Measurements from ENCODE around the gene VPS26A. TPM values are rescaled to one million over a fixed set of nuclear protein-coding genes. Genes with fewer than 3 reads are reported as not detected.

Gene VPS26A
- total RNA-seq, 3 donors from 2014 or later (not counting 1 experiment from before 2014, with no cell fraction given): 62.6 to 86.4 (median 86.2) TPM

GRCh38 chr10:69107176-69107490 lies 16.8 kb upstream of the VPS26A start:
- Histone ChIP-seq H3K27ac (ENCODE audit: low read length) (no peak overlapping the region), H3K27me3 (ENCODE audit: control insufficient read depth, insufficient read depth, low read length) (no peaks in the 10 kb centered on the region), H3K4me1 (ENCODE audit: control insufficient read depth, insufficient read depth, low read length) (peaks cover 17% of the 10 kb centered on the region), H3K4me3 (ENCODE audit: low read length) (no peak overlapping the region), H3K9me3 (ENCODE audit: control insufficient read depth, insufficient read depth, low read length) (no peaks in the 10 kb centered on the region), H3K36me3 (ENCODE audit: control insufficient read depth, insufficient read depth, low read length) (peaks cover 24% of the 10 kb centered on the region)
- peaks cover 18% of the 10 kb centered on the region for H3K36me3 Mint-ChIP-seq
- H3K9me3 Mint-ChIP-seq: peaks cover 0 to 2% of the 10 kb centered on the region in 2 donors
- H3K27me3 Mint-ChIP-seq (ENCODE audit: low read depth in 2 of 2): no peaks in the 10 kb centered on the region
- ATAC-seq (peak in 2 of 3 donors; percentile 2 to 6), DNase-seq (no peak)
- peak overlapping the region; percentile 22 for H3K4me3 Mint-ChIP-seq
- peaks cover 41 to 52% of the 10 kb centered on the region in 2 donors for H3K4me1 Mint-ChIP-seq
- H3K27ac Mint-ChIP-seq: peak overlapping the region; percentile 73 to 95
- intact Hi-C loops (cut with micrococcal nuclease): no loop called here
- no peak for TF ChIP-seq CTCF (IDR thresholded peaks at IDR 0.05)

GRCh38 chr10:69107699-69108098 lies 16.3 kb upstream of the VPS26A start:
- H3K4me3 ChIP-seq (ENCODE audit: low read length): no peak overlapping the region
- peaks cover 35 to 46% of the 10 kb centered on the region in 2 donors for H3K4me1 Mint-ChIP-seq
- peaks cover 13% of the 10 kb centered on the region for H3K36me3 Mint-ChIP-seq
- peaks cover 11% of the 10 kb centered on the region for H3K4me1 ChIP-seq (ENCODE audit: control insufficient read depth, insufficient read depth, low read length)
- H3K9me3 ChIP-seq (ENCODE audit: control insufficient read depth, insufficient read depth, low read length): no peaks in the 10 kb centered on the region
- H3K36me3 ChIP-seq (ENCODE audit: control insufficient read depth, insufficient read depth, low read length): peaks cover 24% of the 10 kb centered on the region
- peak in 2 of 3 donors; percentile 10 to 31 for ATAC-seq
- H3K27ac Mint-ChIP-seq: peak overlapping the region; percentile 51 to 95
- intact Hi-C loops (cut with micrococcal nuclease): no loop called here
- DNase-seq: no peak
- 96% methylated on average over 2 of the region's 2 CpGs for WGBS (ENCODE audit: insufficient coverage)
- TF ChIP-seq CTCF (IDR thresholded peaks at IDR 0.05): no peak
- no peaks in the 10 kb centered on the region for H3K27me3 Mint-ChIP-seq (ENCODE audit: low read depth in 2 of 2)
- peak overlapping the region; percentile 66 for H3K4me3 Mint-ChIP-seq
- H3K27me3 ChIP-seq (ENCODE audit: control insufficient read depth, insufficient read depth, low read length): no peaks in the 10 kb centered on the region
- no peaks in the 10 kb centered on the region for H3K9me3 Mint-ChIP-seq
- no peak overlapping the region for H3K27ac ChIP-seq (ENCODE audit: low read length)

GRCh38 chr10:69119896-69120295 lies 4.1 kb upstream of the VPS26A start:
- ATAC-seq: no peak
- H3K27ac ChIP-seq (ENCODE audit: low read length): no peak overlapping the region
- no peak overlapping the region for H3K27ac Mint-ChIP-seq
- intact Hi-C loops (cut with micrococcal nuclease): loop anchor here (10.0 kb wide), 1 partner anchor 275 kb away; no protein-coding TSS in a partner anchor
- no peaks in the 10 kb centered on the region for H3K27me3 ChIP-seq (ENCODE audit: control insufficient read depth, insufficient read depth, low read length)
- H3K27me3 Mint-ChIP-seq (ENCODE audit: low read depth in 2 of 2): no peaks in the 10 kb centered on the region
- no peaks in the 10 kb centered on the region for H3K36me3 Mint-ChIP-seq
- WGBS (ENCODE audit: insufficient coverage): no CpG with 5 or more reads among the region's 1 CpG
- TF ChIP-seq CTCF (IDR thresholded peaks at IDR 0.05): no peak
- H3K36me3 ChIP-seq (ENCODE audit: control insufficient read depth, insufficient read depth, low read length): no peaks in the 10 kb centered on the region
- H3K9me3 ChIP-seq (ENCODE audit: control insufficient read depth, insufficient read depth, low read length): no peaks in the 10 kb centered on the region
- no peak for DNase-seq
- H3K4me3 ChIP-seq (ENCODE audit: low read length): no peak overlapping the region
- peaks cover 3% of the 10 kb centered on the region for H3K4me1 ChIP-seq (ENCODE audit: control insufficient read depth, insufficient read depth, low read length)
- peaks cover 3 to 9% of the 10 kb centered on the region in 2 donors for H3K4me1 Mint-ChIP-seq
- no peaks in the 10 kb centered on the region for H3K9me3 Mint-ChIP-seq
- no peak overlapping the region for H3K4me3 Mint-ChIP-seq

- peak overlapping the region; percentile 93 for H3K4me3 Mint-ChIP-seq
- intact Hi-C loops (cut with micrococcal nuclease): loop anchor here (1.0 to 10.0 kb wide), 3 partner anchors 34 to 271 kb away; no protein-coding TSS in a partner anchor
Observed at GRCh38 chr10:69123306-69123746, 652 bp upstream of the VPS26A start.

More at GRCh38 chr10:69123306-69123746, 652 bp upstream of the VPS26A start:
- peak; percentile 16 to 69 (median 28) for ATAC-seq
- no peak for DNase-seq
- Histone ChIP-seq H3K4me3 (ENCODE audit: low read length) (peak overlapping the region; percentile 64), H3K27ac (ENCODE audit: low read length) (peak overlapping the region; percentile 92), H3K27me3 (ENCODE audit: control insufficient read depth, insufficient read depth, low read length) (no peaks in the 10 kb centered on the region), H3K9me3 (ENCODE audit: control insufficient read depth, insufficient read depth, low read length) (no peaks in the 10 kb centered on the region), H3K4me1 (ENCODE audit: control insufficient read depth, insufficient read depth, low read length) (peaks cover 12% of the 10 kb centered on the region), H3K36me3 (ENCODE audit: control insufficient read depth, insufficient read depth, low read length) (no peaks in the 10 kb centered on the region)
- H3K27ac Mint-ChIP-seq: peak overlapping the region; percentile 96
- WGBS (ENCODE audit: insufficient coverage): 0% methylated on average over 15 of the region's 16 CpGs
- H3K4me1 Mint-ChIP-seq: peaks cover 14 to 20% of the 10 kb centered on the region in 2 donors
- no peaks in the 10 kb centered on the region for H3K36me3 Mint-ChIP-seq
- no peaks in the 10 kb centered on the region for H3K27me3 Mint-ChIP-seq (ENCODE audit: low read depth in 2 of 2)
- TF ChIP-seq CTCF (IDR thresholded peaks at IDR 0.05): peak; percentile 31
- no peaks in the 10 kb centered on the region for H3K9me3 Mint-ChIP-seq

Measured in natural killer cell (primary cell).